Keratinocyte (primary cell): ENCODE data around the gene OR9A2. TPM values are rescaled to one million over a fixed set of nuclear protein-coding genes. Genes with fewer than 3 reads are reported as not detected.

ENCODE experiments used
- DNase-seq: peaks from one replicate; pipeline ENCODE4 v3.0.0-alpha.2; 2011; ENCODE audit warnings: low read depth, missing footprints, low spot score
- FAIRE-seq: peaks from 2 replicates; lab custom pipeline; 2011; peaks lifted over from hg19 to GRCh38; lab: Jason Lieb, UNC
- H2AFZ ChIP-seq: 2 replicates; pipeline ENCODE4 v1.6.0; 2012; ENCODE audit warnings: low read length, control low read depth, inconsistent platforms; ENCODE audit not compliant: control insufficient read depth
- H3K27ac ChIP-seq: 2 replicates; pipeline ENCODE4 v1.5.1; 2011; ENCODE audit warnings: low read length; ENCODE audit not compliant: control insufficient read depth, insufficient read depth
- H3K27me3 ChIP-seq: 3 replicates; pipeline ENCODE4 v1.6.0; 2011; ENCODE audit warnings: low read length; ENCODE audit not compliant: control insufficient read depth, insufficient read depth; ENCODE audit errors: extremely low read depth
- H3K36me3 ChIP-seq, 2 experiments: 2 replicates in 1 of 2; 3 replicates in 1 of 2; pipeline ENCODE4 v1.5.1; 2011; ENCODE audit warnings: low read length in 2 of 2, mild to moderate bottlenecking in 1 of 2; ENCODE audit not compliant: control insufficient read depth in 2 of 2, insufficient read depth in 2 of 2; ENCODE audit errors: extremely low read depth in 1 of 2
- H3K4me1 ChIP-seq: 3 replicates; pipeline ENCODE4 v1.5.1; 2011; ENCODE audit warnings: low read length; ENCODE audit not compliant: control insufficient read depth, insufficient read depth; ENCODE audit errors: extremely low read depth
- H3K4me2 ChIP-seq: 3 replicates; pipeline ENCODE4 v1.6.0; 2011; ENCODE audit warnings: low read depth, low read length; ENCODE audit not compliant: control insufficient read depth, insufficient read depth; ENCODE audit errors: extremely low read depth
- H3K4me3 ChIP-seq, 3 experiments: fragments of 200-600 bp in 1 of 3; sonication (generic) in 1 of 3; 2 replicates in 2 of 3; 3 replicates in 1 of 3; pipeline ENCODE4 v1.5.1; 2011 to 2016; ENCODE audit warnings: low read length in 3 of 3, mild to moderate bottlenecking in 3 of 3, control low read depth in 2 of 3, inconsistent platforms in 1 of 3, low read depth in 1 of 3, mixed read lengths in 1 of 3, mixed run types in 1 of 3, moderate library complexity in 1 of 3; ENCODE audit not compliant: control insufficient read depth in 2 of 3, insufficient read depth in 2 of 3; ENCODE audit errors: extremely low read depth in 1 of 3
- H3K79me2 ChIP-seq: 2 replicates; pipeline ENCODE4 v1.6.0; 2012; ENCODE audit warnings: low read length; ENCODE audit not compliant: control insufficient read depth, insufficient read depth
- H3K9ac ChIP-seq: 3 replicates; pipeline ENCODE4 v1.6.0; 2011; ENCODE audit warnings: low read length; ENCODE audit not compliant: control insufficient read depth, insufficient read depth; ENCODE audit errors: extremely low read depth
- H3K9me1 ChIP-seq: 3 replicates; pipeline ENCODE4 v1.6.0; 2011; ENCODE audit warnings: low read length; ENCODE audit not compliant: control insufficient read depth, insufficient read depth; ENCODE audit errors: extremely low read depth
- H3K9me3 ChIP-seq: 2 replicates; pipeline ENCODE4 v1.5.1; 2012; ENCODE audit warnings: low read depth, low read length; ENCODE audit not compliant: control insufficient read depth
- H4K20me1 ChIP-seq: 3 replicates; pipeline ENCODE4 v1.6.0; 2011; ENCODE audit warnings: low read length; ENCODE audit not compliant: control insufficient read depth, insufficient read depth; ENCODE audit errors: extremely low read depth
- EZH2 ChIP-seq: IDR thresholded peaks from one replicate; pipeline ENCODE4 v1.6.1; 2012; ENCODE audit warnings: inconsistent platforms, mild to moderate bottlenecking, low read length, moderate library complexity
- dilution Hi-C: fragments of 300-500 bp; cut with MboI; formaldehyde crosslinking; loops from one replicate; pipeline ENCODE4 v1.7.0; 2020; ENCODE audit warnings: low sequenced_read_pairs; ENCODE audit not compliant: extremely low pct_ligation_motif_present
- polyA plus RNA-seq, 5 experiments: library from polyadenylated mRNA; depleted of rRNA in 3 of 5; stranded (reverse) in 3 of 5; stranded (forward) in 1 of 5; unstranded in 1 of 5; fragments of >200 nt; gene quantifications; 1 replicate in 1 of 5; 2 replicates in 3 of 5; 3 replicates in 1 of 5; pipeline versions ENCODE4 v1.2.1 to v1.2.3, GENCODE V29; 2011 to 2012; ENCODE audit warnings: missing spikeins in 2 of 5, low read depth in 1 of 5, low replicate concordance in 1 of 5
- TF ChIP-seq, protein P1 (sequence below), 3 experiments: IDR thresholded peaks in 1 of 3; conservative IDR thresholded peaks in 1 of 3; optimal IDR thresholded peaks in 1 of 3; 2 replicates in 2 of 3; 3 replicates in 1 of 3; pipeline versions ENCODE3 to v1.5.1; 2011; ENCODE audit warnings: low read length in 3 of 3, mild to moderate bottlenecking in 3 of 3, moderate library complexity in 2 of 3, control low read depth in 1 of 3, inconsistent platforms in 1 of 3; ENCODE audit not compliant: insufficient read depth in 2 of 3; ENCODE audit errors: extremely low read depth in 1 of 3

Gene OR9A2
- polyA plus RNA-seq, 1 donor (not counting 4 experiments of a cell fraction or from before 2014, with no cell fraction given): not detected

DNA sequence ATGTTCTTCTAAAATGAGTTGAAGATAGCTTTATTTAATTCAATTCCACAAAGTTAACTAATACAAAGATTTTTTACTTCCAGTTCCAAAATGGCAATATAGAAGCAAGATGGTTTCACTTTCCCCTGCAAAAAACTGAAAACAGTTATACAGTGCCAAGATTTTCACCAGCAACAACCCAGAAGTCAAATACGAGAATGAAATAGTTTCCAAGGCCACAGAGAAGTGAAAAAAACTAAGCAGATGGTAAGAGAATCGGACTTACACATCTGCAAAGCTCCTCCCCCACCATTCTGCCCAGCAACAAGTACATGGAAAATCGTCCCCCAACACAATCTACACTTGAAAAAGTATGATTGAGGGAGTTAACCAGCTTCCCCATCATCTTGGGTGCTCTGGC is 34.5 kb downstream of the OR9A2 start:
- Histone ChIP-seq H3K4me3 (no peak overlapping the region), H3K4me2 (no peak overlapping the region), H3K9me3 (no peaks in the 10 kb centered on the region), H4K20me1 (no peaks in the 10 kb centered on the region), H3K9ac (no peak overlapping the region), H2AFZ (no peak overlapping the region), H3K27me3 (no peaks in the 10 kb centered on the region), H3K79me2 (no peaks in the 10 kb centered on the region), H3K36me3 (no peaks in the 10 kb centered on the region), H3K4me1 (no peaks in the 10 kb centered on the region), H3K27ac (no peak overlapping the region), H3K9me1 (no peaks in the 10 kb centered on the region)
- dilution Hi-C loops: no loop called here
- no peak for DNase-seq
- TF ChIP-seq, protein P1, sequence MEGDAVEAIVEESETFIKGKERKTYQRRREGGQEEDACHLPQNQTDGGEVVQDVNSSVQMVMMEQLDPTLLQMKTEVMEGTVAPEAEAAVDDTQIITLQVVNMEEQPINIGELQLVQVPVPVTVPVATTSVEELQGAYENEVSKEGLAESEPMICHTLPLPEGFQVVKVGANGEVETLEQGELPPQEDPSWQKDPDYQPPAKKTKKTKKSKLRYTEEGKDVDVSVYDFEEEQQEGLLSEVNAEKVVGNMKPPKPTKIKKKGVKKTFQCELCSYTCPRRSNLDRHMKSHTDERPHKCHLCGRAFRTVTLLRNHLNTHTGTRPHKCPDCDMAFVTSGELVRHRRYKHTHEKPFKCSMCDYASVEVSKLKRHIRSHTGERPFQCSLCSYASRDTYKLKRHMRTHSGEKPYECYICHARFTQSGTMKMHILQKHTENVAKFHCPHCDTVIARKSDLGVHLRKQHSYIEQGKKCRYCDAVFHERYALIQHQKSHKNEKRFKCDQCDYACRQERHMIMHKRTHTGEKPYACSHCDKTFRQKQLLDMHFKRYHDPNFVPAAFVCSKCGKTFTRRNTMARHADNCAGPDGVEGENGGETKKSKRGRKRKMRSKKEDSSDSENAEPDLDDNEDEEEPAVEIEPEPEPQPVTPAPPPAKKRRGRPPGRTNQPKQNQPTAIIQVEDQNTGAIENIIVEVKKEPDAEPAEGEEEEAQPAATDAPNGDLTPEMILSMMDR (optimal IDR thresholded peaks at IDR 0.05 in 1 of 3, IDR thresholded peaks at IDR 0.05 in 1 of 3, conservative IDR thresholded peaks at IDR 0.05 in 1 of 3; ENCODE audit: extremely low read depth in 1 of 3, insufficient read depth in 2 of 3, low read length in 3 of 3): no peak
- no peak for TF ChIP-seq EZH2
- FAIRE-seq: no peak

DNA sequence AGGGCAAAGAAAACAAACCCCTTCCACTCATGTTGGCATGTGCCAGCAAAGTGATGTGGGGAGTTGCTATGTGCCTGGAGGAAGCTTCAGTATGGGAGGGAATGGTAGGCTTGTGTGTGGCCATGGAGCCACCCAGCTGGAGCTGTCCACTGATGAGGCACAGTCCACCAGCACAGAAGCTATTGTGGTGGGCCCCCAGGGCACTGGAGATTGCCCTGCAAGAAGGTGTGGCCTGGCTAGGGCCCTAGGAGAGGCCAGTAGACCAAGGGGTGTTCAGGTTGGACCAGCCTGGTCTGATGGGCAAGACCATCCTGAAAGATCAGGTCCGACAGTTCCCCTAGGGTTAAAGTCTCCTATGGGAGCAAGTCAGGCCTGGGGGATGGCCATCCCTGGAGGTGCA is 42.6 kb downstream of the OR9A2 start:
- FAIRE-seq (no peak), DNase-seq (no peak)
- H3K36me3 ChIP-seq: no peaks in the 10 kb centered on the region
- TF ChIP-seq EZH2: no peak
- TF ChIP-seq, protein P1 (optimal IDR thresholded peaks at IDR 0.05 in 1 of 3, IDR thresholded peaks at IDR 0.05 in 1 of 3, conservative IDR thresholded peaks at IDR 0.05 in 1 of 3; ENCODE audit: extremely low read depth in 1 of 3, insufficient read depth in 2 of 3, low read length in 3 of 3): no peak
- H3K9me3 ChIP-seq: no peaks in the 10 kb centered on the region
- no peaks in the 10 kb centered on the region for H4K20me1 ChIP-seq
- no peaks in the 10 kb centered on the region for H3K4me1 ChIP-seq
- H3K4me2 ChIP-seq: no peak overlapping the region
- no peaks in the 10 kb centered on the region for H3K27me3 ChIP-seq
- H3K9me1 ChIP-seq: no peaks in the 10 kb centered on the region
- no peak overlapping the region for H3K4me3 ChIP-seq
- no peak overlapping the region for H3K9ac ChIP-seq
- H2AFZ ChIP-seq: no peak overlapping the region
- dilution Hi-C loops: no loop called here
- H3K27ac ChIP-seq: no peak overlapping the region
- no peaks in the 10 kb centered on the region for H3K79me2 ChIP-seq
